Limb (tissue), 2 donors: ENCODE data around the gene TSHZ2.
A peak's percentile ranks its signal among the peaks of the same experiment; 100 is the strongest.
"Not testable (repeated sequence)": the region's sequence is repeated elsewhere in the genome, so short reads cannot be mapped to it uniquely, and the experiment has no call there.

Experiments used
- DNase-seq, 2 donors: peaks; one replicate each; pipeline ENCODE4 v3.0.0-alpha.2; 2016; ENCODE audit errors: extremely low spot score in 2 of 2

TSHZ2 gene

DNA sequence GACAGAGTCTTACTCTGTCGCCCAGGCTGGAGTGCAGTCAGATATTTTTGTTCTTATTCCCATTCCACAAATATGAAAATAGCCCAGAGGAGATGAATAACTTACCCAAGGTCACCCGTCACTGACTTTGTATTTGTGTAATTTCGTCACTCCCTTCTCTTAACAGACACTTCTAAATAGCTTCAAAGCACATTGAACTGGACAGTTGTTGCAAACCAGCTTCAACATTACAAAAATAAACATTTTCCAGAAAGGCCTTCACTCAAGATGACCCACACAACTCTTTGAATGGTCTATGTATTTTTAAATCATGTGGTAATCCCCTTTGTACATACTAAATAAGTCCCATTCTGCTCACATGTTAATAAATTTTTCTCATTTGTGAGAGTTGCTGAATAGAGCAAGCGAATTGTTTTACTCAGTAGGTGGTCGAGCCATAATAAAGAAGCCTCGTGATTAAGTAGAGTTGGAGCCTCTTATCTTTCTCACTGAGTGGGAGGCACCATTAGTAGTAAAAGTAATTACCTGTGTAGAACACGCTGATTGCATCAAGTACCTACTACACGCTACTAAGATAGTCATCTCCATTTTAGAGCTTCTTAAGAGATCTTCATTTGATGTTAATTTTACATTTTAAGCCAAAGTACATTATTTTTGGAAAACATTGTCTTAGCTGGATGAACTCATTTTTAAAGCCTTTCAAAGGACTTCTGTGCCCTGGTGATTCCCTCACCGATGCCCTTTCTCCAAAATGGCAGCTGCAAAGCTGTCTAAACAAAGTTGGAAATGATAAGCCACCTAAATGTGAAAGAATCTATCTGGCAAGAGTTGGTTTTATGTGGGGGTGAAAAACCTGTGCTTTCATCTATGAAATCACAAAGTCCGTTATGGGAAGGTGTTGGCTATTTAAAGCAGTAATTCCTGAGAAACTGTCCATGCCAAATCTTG is 110.0 kb downstream of the TSHZ2 start:
- DNase-seq, result no peak

DNA sequence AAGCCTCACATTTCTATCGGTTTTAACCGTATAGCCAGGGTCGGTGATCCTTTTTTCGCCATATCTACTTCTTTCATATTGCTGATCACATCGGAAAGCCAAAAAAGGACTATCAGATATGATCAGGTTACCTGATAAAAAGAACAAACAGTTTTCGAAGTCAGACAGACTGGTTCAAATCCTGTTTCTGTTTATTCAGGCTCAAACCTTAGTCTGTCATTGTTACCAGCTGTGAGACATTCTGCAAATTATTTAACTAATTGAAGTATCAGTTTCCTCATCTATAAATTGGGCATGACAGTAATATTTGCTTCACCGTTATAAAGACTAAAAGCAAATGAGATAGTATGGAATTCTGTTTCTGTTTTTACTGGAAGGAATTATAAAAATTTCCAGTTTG is 111.3 kb downstream of the TSHZ2 start:
- DNase-seq, result no peak

DNA sequence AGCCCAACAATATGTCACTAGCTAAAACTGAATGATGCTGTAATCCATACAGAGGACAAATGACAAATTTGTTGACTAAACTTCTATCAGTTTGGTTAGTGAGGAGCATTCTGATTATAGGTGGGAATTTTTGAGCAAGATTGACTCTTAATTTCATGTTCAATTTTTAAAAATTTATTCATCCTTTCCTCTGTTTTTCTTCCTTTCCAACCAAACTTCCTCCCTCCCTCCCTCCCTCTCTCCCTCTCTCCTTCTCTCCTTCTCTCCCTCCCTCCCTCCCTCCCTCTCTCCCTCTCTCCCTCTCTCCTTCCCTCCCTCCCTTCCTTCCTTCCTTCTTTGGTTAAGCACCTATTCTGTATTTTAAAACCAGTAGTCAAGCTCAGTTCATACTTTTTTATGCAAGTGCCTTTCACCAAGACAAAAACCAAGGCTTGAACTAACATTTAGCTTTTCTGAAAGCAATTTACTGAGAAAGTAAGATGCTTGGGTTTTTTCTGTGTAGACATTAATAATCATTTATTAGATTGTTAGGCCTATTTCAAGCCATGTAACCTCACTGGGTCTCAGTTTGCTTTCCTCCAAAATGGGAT is 112.3 kb downstream of the TSHZ2 start:
- no peak for DNase-seq

DNA sequence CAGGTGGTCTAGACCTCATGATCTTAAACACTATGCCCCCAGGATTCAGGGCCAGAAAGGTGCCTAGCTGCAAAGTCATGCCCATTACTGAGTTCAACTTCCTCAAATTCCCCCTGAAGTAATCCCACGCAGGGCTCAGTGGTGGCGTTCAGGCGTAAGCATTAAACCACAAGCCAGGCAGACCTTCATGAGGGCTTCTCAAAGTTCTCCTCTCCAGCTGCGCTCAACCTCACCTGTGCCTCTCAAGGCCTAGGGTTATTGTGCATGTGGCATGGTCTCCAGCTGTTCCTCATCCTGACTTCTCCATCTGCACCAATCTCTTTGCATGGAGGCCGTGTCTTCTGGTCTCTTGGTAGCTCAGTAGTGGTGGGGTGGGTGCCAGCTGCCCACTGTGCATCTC is 113.6 kb downstream of the TSHZ2 start:
- DNase-seq, result no peak

DNA sequence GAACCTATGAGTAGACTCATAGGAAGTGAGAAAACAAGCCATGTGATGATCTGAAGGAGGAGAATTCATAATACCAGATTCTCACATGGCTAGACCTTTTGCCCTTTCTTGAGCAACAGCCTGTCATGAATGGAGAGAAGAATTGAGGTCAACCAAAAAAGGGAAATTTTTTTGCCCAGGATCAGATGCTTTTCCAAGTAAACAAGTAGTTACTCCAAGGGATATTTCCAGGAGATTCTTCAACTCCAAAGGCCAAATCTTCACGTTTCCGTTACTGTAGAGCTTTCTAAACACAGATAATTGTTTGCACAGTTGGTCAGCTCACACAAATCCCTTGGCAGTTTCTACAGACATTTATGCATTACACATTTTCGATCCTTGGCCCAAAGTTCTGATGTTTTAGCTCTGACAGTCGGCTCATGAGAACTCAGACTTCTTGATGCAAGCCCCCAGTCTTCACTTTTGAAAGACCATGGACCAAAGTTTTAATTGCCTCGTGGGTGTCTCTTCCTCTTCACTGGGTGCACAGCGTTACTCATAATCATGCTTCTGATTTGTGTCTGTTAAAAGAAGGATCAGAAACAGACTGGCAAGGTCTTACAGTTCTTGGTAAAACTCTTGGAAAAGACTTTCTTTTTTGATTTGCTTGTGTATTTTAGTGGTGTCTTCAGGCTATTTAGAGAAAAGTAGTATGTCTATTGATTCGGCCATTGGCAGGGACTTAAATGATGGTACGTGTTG is 115.0 kb downstream of the TSHZ2 start:
- no peak for DNase-seq

DNA sequence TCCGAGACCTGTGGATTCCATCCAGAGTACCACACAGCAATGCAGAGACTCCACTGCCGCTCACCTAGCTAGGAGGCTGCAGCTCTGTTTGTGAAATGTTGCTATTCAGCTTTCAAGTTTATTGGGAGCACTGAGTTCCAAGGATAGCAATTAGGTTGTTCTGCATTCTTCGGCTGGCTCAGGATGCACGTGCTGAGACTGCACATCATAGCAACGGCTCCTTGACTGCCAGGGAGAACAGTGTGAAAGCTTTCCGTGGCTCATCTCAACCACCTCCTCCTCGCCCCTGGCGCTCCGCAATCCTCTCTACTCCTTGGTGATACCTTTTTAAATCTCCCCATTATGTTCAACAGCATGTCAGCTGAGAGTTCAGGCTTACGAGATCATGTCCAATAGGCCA is 116.6 kb downstream of the TSHZ2 start:
- DNase-seq, result peak in 1 of 2 donors; percentile 10

DNA sequence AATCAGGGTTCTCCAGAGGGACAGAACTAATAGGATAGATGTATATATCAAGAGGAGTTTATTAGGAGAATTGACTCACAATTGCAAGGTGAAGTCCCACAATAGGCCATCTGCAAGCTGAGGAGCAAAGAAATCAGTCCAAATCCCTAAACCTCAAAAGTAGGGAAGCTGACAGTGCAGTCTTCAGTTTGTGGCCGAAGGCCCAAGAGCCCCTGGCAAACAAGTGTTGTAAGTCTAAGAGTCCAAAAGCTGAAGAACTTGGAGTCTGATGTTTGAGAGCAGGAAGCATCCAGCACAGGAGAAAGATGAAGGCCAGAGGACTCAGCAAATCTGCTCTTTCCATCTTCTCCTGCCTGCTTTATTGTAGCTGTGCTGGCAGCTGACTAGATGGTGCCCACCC is 117.7 kb downstream of the TSHZ2 start:
- DNase-seq, result not testable (repeated sequence)

DNA sequence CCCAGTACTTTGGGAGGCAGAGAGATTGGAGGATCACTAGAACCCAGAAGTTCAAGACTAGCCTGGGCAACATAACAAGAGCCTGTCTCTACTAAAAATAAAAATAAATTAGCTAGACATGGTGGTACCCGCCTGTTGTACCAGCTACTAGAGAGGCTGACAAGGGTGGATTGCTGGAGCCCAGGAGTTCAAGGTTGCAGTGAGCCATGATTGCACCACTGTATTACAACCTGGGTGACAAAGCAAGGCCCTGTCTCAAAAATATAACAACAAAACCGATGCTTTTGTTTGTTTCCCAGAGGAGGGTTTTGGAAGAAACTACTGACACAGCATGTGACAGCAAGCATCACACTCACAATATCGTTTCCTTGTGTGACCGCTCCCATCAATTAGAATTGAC is 119.6 kb downstream of the TSHZ2 start:
- DNase-seq, result no peak

DNA sequence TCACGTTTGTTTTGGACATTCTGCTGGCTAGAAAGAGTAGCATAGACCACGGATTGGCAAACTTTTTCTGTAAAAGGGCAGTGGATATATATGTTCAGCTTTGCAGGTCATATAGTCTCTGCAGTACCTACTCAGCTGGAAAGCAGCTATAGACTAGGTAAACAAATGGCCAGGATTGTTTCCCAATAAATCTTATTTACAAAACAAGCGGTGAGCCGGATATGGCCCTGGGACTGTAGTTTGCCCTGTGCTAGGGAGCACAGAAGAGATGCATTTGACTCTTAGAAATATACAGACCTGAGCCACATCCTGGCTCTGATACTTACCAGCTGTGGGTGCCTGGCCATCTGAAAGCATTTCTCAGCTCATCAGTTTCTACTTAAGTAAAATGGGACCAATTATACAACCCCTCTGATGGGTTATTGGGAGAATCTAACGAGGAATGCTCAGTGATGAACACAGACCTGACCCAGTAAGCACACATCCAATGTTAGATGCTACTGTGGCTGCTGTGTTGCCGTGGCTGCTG is 120.7 kb downstream of the TSHZ2 start:
- DNase-seq, result no peak

DNA sequence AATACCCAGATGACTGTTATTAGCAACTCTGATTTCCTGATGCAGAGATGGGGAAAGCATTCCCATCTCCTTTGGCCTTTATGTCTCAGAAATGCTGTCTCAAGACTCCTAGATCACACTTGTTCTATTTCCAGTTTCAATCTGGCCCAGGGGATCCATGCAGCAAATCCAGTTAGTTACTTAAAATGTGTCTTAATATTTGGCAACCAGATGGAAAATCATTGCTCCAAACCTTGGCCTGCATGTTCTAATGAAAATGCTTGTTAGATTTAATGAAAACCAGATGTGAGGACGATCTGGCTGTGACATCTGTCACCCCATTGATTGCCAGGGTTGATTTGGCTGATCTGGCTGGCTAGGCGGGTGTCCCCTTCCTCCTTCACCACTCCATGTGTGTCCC is 125.2 kb downstream of the TSHZ2 start:
- DNase-seq, result peak in 1 of 2 donors; percentile 22

DNA sequence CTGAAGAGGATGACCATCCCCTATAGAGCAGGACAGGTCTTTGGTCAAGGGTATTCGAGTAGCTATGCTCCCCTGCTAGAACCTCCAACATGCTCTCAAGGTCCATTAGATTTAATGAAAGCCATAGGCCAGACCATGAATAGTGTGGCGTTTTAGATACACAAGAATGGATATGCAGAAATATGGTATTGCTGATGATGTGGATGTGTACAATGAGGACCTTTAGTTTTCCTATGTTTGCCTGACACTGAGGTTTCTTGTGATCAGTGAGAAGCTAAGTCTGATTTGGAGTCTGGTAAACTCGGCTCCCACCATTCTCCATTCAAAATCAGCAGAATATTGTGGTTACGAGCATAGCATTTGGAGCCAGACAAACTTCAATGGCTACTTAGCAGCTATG is 125.6 kb downstream of the TSHZ2 start:
- no peak for DNase-seq

DNA sequence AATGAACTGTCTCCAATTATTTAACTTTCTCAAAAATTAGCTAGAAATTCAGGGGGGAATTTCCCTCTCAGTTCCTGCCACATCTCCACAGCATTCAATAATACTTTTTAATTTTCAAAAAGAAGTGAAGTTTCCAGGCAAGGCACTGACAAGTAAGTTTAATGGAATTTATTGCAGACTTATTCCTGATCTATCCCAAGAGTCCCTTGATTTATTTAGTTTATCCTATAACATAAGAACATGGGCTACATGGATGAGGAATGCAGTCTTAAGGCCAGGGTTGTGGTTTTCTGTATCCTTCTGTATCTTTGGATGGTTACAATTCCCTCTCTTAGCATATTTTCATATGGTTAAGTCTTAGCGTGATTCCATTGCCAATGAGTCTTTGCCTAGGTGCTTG is 126.5 kb downstream of the TSHZ2 start:
- peak in 1 of 2 donors; percentile 32 for DNase-seq

DNA sequence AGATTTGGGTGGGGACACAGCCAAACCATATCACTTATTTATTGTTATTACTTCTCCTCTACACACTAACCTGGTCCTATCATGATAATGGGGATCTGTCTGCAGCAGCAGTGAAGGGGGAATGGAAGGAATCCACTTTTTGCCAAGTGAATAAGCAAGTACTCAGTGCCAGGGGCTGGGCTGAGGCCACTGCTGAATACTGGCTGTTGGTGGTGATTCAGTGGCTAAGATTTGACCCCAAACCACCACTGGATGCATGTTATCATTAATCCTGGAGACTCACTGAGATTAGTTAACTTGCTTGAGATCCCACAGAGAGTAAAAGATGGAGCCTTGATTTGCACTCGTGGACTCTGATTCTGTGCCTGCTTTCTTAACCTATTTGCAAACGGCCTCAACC is 127.7 kb downstream of the TSHZ2 start:
- no peak for DNase-seq

DNA sequence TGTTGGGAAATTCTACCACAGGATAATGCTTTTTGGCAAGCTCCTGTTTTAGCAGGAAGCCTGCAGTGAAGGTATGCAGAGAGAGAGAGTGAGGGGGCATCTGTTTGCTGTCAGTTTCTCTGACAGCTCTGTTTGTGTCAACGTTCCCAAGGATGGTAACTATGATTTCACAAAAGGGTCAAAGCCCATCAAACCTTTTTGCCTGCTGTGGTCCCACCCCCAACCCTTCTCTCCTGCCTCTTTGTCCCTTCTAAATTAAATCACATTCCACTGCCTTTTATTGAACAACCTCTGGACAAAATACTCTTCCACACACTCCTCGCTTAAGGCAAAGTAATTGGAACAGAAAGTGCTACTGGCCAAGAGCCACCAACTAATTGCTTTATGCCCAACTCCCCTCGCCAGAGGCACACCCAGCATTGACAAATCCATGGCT is 128.3 kb downstream of the TSHZ2 start:
- no peak for DNase-seq

DNA sequence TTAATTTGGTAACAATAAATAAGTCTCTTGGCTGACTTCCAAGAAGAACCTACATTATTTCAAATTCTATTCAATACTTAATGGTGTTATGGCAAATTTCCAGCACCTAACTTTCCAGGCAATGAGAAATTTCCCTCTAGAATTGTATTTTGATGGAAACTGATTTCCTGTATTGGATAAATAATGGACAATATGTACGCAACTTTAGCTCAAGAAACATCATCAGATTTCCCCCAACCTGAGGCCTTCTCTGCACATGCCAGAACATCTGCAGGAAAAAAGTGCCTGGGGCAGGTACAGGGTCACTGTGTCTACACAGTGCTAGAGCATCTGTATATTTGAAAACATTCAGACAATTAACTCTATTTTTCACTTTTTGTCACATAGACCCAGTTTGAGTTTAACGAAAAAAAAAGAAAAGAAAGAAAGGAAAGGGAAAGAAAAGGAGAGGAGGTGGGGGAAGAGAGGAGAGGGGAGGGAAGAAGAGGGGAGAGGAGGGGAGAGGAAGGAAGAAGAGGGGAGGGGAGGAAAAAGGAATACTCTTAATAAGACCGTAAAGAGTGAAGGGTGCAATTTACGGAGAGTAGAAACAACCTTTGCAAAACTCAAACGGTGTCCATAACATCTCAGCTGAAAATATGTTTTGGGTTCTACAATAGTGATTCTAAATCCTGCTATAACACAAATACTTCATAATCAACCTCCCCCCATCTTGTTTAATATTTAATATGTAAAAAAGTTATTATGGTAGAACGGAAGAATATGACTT is 130.0 kb downstream of the TSHZ2 start:
- DNase-seq, result no peak

DNA sequence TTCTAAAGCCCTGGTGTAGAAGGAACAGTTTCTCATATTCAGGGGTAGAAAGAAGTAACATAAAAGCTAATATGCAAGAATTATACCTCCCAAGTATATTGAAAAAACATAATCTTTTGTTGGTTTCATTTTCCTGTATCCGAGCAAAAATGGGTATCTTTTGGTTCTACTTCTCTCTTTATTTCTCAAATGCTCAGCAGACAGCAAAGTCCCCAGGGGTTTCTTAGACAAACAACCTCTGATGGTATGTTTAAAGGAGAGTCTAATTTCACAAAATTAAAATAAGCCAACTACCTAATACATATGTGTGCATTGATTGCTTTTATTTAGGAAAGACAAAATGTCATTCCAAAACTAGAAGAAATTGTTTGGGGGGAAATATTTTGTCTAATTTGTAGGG is 131.0 kb downstream of the TSHZ2 start:
- no peak for DNase-seq

DNA sequence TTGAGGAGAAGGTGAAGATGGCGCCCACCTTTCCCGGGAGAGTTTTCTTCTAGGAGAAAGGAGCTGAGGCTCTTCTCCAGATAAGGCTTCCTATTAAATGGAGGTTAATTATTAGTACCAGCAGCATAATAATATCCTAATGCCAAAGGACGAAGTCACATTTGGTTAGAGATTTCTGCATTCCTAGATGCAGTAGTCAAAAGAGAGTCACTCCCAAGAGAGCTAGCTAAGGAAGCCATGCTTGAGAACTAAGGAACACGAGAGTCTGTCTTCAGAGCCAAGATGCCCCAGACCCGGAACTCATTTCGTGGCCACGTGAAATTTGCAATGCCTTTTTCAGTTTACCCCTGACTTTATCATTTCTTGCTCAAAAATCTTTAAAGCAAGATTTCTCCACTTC is 132.7 kb downstream of the TSHZ2 start:
- no peak for DNase-seq

DNA sequence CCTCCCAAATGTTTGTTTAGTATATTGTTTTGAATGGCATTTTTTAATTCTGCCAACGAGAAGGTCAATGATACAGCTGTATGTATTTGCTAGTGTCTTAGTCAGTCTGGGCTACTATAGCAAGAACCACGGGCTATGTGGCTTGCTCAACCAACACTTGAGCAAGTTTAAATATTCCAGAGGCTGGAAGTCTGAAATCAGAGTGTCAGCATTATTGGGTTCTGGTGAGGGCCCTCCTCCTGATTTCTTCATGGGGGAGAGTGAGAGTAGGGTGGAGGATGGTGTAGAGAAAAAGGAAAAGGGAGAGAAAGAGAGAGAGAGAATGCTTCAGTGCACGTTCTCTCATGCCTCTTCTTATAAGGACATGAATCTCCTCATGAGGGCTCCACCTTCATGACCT is 144.6 kb downstream of the TSHZ2 start:
- DNase-seq, result no peak

DNA sequence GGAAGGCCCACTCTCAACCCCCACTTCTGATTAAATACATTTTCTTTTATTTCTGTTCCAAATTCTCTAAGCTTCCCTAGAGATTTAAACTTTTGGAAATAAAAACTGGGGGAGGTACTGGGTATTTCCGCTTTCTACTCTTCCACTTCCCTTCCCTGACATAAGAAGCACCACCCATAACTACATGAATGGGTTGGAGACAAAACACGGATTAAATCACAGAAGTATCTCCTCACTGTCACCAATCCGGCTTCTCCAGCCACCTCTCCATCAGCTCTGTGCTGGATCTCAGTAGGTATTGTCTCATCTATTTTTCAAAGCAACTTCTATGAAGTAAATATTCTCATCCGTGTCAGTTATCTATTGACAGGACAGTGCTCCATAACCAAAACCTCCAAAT is 150.7 kb downstream of the TSHZ2 start:
- DNase-seq, result no peak

DNA sequence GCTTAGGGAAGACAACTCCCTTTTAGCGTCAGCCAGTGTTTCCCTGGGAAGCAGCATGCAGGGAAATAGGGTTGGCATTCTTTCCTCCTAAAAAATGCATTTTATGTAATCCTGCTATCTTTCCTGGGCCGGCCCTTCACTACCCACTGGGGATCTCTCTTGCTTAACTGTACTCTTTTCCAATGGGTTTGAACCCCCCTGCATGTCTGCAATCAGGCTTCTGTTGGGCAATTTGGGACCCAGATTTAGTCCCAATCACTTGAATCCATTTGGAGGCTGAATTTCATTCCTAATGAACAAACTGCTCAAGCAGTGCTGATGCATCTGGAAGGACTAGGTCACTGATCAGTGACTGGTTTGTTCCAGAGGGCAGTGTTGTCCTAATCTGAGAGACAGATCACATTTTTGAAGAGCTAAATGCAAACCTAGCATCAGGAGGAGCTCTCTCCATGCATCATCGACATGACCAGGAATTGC is 152.0 kb downstream of the TSHZ2 start:
- DNase-seq, result no peak

DNA sequence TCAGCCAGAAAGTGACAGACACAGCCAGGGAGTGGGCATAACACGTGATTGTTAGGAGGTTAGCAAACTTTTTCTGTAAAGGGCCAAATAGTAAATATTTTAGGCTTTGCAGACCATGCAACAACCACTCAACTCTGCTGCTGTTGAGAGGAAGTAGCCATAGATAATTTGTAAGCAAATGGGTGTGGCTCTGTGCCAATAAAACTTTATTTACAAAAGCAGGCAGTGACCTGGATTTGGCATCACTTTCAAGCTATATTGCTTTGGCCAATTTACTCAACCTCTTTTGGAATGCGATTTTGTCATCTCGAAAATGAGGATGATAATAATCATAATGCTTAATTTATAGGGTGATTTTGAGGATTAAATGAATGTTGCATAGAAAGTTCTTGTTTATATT is 152.6 kb downstream of the TSHZ2 start:
- no peak for DNase-seq
